GM18873 (cell line): ENCODE data around the gene CYP11A1.

Source experiments
- ATAC-seq: cut with Tn5 transposase; IDR thresholded peaks from one replicate; pipeline ENCODE4 v1.9.1; 2021; ENCODE audit warnings: mild to moderate bottlenecking, moderate library complexity, moderate number of reproducible peaks; ENCODE audit not compliant: unreplicated experiment, low FRiP score

CYP11A1 gene

GRCh38 chr15:74389241-74390048 is 22.0 kb upstream of the CYP11A1 start:
- ATAC-seq = no peak

- no peak for ATAC-seq
These were observed 21.0 kb upstream of the CYP11A1 start for GRCh38 chr15:74388363-74388951.

DNA sequence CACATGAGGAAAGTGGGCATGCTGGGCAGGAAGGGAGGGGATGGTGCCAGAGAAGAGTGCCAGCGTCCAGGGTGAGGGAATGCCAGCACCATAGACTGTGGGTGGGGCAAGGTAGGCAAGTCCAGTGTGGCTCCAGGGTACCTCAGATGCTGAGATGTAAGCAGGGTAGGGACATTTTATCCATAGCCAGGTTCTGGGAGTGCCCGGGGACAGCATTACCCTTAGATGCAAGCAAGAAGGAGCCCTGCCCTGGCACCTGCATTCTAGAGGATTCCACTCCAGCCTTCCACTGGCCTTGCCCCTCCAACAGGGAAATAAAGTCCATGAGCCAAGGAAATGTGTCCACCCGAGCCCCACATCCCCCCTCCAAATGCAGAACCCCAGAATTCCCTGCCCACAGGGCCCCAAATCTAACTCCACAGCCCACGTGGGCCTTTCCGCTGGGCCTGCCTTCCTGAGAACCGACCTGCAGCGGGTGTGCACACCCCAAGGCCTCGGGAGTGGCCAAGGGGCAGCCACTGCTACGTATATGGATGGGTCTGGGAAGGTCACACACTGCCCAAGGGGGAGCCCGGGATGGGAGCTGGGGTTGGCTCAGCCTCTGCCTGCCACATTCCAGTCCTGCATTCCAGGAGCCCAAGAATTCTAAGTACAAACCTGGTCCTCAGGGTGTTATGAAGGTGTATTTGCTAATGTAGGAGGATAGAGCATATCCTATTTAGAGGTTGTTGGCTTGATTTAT is 20.3 kb upstream of the CYP11A1 start:
- no peak for ATAC-seq

GRCh38 chr15:74387141-74387541 is 19.7 kb upstream of the CYP11A1 start:
- no peak for ATAC-seq

GRCh38 chr15:74386496-74387140 is 19.2 kb upstream of the CYP11A1 start:
- no peak for ATAC-seq

DNA sequence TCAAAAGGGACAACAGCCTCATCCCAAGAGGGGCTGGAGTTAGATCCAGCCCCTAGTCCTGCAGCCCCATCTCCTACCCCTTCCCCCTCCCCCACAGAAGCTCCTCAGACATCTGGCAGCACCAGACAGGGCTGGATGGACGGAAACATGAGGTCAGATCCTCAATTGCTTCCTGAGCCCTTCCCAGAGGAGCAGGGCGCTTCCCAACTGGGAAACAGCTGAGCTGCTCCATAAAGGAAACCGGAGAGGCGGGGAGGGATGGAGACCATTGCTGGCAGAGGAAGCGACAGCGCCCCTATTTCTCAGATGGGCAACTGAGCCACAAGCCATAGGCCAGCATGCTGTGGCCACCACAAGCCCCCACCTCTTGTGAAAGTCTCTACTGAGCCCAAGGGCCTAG is 18.3 kb upstream of the CYP11A1 start:
- ATAC-seq = no peak

DNA sequence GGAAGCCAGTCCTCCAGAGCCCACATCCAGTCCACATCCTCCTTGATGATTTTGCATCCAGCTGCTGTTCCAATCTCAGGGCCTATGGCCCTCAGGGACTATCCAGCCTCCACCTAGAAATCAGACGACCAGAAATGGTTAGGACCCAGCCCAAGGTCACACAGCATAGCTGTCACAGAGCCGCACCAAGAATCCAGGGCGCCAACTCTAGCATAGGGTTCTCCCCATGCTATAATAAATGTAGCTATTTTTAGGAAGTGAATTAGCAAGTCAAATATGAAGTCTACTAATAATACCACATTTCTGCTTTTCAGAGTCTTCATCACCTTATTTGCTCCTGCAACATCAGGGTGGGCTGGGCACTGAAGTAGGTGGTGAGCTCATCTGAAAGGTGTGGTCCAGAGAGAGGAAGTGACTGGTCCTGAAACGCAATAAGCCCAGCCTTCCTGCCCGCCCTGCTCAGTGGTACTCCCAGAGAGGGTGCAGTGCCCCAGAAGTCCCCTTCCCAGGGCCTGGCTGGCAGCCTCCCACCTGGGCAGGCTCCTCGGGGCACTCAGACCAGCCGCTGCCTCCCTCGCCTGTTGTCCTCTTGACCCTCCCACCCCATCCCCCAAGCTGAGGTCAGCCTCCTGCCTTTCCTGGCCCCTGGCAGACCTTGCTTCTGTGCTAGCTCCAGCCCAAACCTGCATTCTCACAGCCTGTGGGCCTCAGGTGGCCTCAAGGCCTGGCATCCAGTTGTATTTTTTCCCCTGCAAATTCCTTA is 17.6 kb upstream of the CYP11A1 start:
- ATAC-seq = peak; percentile 56

GRCh38 chr15:74384566-74384880 is 17.1 kb upstream of the CYP11A1 start:
- ATAC-seq = no peak

DNA sequence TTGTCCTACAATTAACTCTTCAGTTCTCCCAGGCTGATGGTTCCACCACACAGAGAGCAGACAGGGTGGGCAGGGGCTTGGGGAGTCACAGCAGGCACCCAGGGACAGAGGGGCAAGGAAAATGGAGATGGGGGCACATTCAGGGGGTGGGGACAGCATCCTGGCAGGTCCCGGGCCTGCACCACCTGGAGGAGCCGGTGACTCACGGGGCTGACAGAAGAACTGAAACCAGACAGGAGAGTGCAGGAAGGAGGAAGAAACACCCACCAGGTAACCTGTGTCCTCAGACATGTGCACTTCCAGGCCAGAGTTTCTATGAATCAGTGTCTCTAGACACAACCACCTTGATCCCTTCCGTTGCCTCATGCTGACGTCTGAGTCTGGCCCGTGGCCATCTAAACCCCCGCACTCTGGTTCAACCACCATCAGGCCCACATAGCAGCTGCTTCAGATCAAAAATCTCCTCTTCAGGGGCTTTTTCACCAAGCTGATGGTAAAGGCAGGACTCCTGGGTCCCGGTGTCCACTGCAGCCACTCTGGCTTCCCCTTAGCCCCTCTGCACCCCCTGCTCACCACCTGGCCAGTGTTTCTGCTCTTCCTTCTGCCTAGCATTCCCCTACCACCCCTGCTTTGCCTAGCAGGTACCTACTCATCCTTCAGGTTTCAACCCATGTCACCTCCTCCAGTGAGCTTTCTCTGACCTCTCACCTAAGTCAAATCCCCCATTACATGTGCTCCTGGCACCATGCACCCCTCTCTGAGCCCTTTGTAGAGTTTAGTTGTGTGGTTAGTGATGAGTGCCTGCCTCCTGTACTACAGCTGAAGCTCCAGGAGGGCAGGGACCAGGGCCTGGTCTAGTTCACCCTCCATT is 16.5 kb upstream of the CYP11A1 start:
- no peak for ATAC-seq

DNA sequence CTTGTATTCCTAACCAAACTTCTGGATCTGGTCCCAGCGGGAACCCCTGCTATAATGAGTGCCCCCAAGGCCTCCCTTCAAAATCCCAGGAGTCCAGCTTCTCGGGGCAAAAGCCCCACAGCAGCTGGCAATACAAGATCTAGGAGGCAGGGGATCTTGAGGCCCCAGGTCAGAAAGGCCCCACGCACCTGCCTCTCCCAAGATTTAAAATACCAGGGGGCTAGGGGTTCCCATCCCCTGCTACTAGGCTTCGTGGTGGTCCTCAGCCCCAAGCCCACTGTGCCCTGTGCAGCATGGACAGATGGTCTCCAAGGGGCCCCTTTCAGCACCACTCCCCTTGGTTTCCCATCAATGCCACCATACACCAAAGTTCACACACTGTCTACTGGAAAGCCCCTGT is 15.8 kb upstream of the CYP11A1 start:
- ATAC-seq = no peak

DNA sequence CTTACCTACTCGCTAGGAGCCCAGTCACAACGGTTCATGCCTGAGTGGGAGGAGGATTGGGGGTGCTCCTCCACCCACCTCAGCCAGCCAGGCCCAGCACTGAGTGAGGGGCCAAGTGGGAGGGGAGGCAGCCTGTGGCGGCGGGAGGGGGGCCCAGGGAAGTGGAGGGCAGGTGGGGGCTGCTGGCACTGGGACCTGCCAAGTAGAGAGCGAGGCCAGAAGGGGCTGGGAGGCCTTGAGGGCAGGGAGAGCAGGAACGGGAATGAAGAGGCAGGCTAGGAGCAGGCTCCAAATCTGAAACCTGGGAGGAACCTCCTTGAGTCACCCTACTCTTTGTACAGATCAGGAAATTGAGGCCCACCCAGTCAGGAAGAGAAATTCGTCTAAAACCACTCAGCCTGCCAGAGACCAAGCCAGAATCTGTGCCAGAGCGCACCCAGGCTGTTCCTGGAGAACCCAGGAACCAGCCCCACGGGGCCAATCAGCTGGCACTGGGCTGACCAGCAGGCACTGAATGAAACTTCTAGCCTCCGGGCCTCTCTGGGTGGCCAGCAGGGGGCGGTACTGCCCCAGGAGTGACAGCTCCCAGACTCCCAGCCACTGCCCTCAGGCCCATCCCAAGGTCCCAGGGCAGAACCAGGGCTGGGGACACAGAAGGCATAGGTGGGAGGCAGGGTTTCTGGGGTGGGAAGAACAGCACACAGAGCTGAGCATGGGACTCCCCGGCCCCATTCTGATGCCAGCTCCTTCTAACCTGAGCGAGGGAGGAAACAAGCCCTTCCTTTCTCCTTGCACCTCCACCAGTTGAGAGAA is 14.8 kb upstream of the CYP11A1 start:
- ATAC-seq = peak; percentile 30

DNA sequence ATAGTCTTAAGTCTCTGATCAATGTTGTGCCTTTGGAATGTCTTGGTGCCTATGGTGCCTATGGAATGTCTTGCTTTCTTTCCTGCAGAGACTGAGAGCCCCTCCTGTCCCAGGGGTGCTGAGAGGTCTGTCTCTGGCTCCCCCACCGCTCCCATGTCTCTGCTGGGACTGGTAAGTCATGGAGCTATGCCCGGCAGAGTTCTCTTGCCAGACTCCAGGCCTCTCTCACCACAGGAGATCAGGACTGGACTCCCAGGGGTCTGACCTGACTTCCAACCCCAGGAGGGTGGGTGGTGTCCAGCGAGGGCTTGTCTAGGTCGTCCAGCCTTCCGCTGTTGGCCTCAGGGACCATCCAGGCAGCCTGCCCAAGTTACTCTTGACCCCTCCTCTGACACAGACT is 14.0 kb upstream of the CYP11A1 start:
- no peak for ATAC-seq

DNA sequence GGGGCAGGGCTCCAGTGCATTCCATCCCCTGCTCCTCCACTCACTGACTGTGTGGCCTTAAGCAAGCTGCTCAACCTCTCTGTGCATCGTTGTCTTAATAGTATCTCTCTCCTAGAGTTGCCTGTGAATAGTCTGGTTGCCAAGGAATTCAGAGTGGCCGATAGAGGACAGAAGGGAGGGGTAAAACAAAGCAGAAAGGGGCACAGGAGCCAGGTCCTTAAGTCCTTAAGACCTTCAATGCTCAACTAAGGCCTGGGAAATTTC is 13.7 kb upstream of the CYP11A1 start:
- ATAC-seq = no peak

- ATAC-seq = no peak
These were observed 13.1 kb upstream of the CYP11A1 start for GRCh38 chr15:74380361-74381189.

GRCh38 chr15:74378848-74379247 is 11.4 kb upstream of the CYP11A1 start:
- ATAC-seq = no peak

DNA sequence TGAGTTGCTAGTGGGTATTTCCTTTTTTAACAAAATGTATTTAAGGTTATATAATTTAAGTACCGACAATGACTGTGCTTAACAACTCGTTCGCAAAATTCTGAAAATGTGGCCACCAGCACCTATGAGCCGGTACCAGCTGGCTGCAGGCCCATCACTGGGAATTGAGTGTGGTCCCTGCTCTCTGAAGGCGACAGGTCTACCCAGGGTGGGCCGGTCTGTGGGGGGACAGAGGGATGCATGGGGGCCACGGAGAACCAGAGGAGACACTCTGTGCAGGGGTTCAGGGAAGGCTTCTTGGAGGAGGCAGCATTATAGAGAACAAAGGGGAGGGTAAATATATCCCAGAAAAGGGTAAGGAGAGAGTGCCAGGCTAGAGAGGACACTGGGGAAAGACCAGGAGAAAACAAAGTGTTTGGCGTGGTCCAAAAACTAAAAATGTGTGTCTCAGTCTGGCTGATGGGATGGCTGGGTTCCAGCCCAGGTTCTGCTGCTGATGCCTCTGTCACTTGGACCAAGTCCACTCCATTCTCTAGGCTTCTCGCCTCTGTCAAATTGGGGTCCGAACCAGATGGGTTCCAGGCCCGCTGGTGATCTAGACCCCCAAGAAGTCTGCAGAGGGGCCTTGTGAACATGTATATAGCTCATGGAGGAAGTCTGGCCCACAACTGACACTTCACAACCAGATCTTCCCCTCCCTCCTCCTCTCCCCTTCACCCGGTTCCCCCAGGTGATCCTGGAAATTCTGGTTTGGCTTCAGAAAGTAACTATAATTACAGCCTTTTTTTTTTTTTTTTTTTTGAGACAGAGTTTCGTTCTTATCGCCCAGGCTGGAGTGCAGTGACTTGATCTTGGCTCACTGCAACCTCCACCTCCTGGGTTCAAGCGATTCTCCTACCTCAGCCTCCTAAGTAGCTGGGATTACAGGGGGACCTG is 10.7 kb upstream of the CYP11A1 start:
- no peak for ATAC-seq
